Heart left ventricle (tissue), 13 donors: ENCODE measurements around the gene NGLY1.

ENCODE experiments used
- POLR2A ChIP-seq, 2 donors: fragments of 450-650 bp; IDR thresholded peaks; one replicate each; pipeline ENCODE4 v1.6.1; 2017; ENCODE audit warnings: antibody characterized with exemption in 2 of 2, mild to moderate bottlenecking in 2 of 2, moderate library complexity in 2 of 2
- TF ChIP-seq, protein P1 (sequence below), 12 donors: fragments of 200-600 bp; sonication (generic) in 4 of 12; IDR thresholded peaks; one replicate each; pipeline versions ENCODE4 v1.5.0 to v1.8.0; 2018 to 2022; ENCODE audit warnings: antibody characterized with exemption in 12 of 12, mild to moderate bottlenecking in 5 of 12
- donor health status: ischemic (EF 13 %, LVEDD 7.1; RV severe dilation, severe dysfunction).
- donor health status: DM: no; HTN: yes; CAD: no.
- donor health status: DM: no; HTN: no; CAD: no.
- donor health status: ischemic (EF 25% LVEDD 6.9; RV normal size, moderate dysfunction).
- donor health status: ischemic (EF 25% LVEDD 5.7; RV mildly dilated, moderate dysfunction).
- donor health status: ischemic (EF 35%, LVEDD 5.7; RV mildly dilated, moderate dysfunction).
- donor health status: nonischemic (EF 11% LVEDD 7.7; RV severe dilation, severe dysfunction).
- donor health status: DM: yes; HTN: yes; CAD: no.
- donor health status: PGD.
- donor health status: ischemic (EF 29% LVEDD 5.4; RV normal size, mild dysfunction).
- donor health status: nonischemic (EF 23%, LVEDD 6.1; RV moderate dilation, normal function).

DNA sequence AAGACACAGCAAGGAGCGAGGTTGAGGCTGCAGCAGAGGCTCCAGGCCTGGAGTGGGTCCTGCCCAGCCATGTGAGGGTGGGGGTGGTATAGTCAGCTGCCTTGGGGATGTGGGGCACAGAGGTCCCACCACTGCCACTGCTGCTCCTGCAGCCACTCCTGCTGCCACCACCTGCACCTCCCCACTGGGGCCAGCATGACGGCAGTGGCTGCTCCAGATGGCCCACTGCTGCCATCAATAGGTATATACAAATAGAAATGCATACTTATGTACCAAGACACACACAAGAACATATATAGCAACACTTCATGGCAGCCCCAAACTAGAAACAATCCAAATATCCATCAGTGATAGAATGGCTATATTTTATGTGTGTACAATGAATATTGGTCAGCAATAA lies 108.6 kb downstream of the NGLY1 start:
- TF ChIP-seq, protein P1, sequence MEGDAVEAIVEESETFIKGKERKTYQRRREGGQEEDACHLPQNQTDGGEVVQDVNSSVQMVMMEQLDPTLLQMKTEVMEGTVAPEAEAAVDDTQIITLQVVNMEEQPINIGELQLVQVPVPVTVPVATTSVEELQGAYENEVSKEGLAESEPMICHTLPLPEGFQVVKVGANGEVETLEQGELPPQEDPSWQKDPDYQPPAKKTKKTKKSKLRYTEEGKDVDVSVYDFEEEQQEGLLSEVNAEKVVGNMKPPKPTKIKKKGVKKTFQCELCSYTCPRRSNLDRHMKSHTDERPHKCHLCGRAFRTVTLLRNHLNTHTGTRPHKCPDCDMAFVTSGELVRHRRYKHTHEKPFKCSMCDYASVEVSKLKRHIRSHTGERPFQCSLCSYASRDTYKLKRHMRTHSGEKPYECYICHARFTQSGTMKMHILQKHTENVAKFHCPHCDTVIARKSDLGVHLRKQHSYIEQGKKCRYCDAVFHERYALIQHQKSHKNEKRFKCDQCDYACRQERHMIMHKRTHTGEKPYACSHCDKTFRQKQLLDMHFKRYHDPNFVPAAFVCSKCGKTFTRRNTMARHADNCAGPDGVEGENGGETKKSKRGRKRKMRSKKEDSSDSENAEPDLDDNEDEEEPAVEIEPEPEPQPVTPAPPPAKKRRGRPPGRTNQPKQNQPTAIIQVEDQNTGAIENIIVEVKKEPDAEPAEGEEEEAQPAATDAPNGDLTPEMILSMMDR (IDR thresholded peaks at IDR 0.05), result no peak
- TF ChIP-seq POLR2A (IDR thresholded peaks at IDR 0.05), result no peak
